ENCODE results near the gene LYRM7. TPM values are rescaled to one million over a fixed set of nuclear protein-coding genes. Genes with fewer than 3 reads are reported as not detected.

Gene LYRM7
- total RNA-seq, 1 experiment from 2014 or later, result 12.1 TPM

DNA sequence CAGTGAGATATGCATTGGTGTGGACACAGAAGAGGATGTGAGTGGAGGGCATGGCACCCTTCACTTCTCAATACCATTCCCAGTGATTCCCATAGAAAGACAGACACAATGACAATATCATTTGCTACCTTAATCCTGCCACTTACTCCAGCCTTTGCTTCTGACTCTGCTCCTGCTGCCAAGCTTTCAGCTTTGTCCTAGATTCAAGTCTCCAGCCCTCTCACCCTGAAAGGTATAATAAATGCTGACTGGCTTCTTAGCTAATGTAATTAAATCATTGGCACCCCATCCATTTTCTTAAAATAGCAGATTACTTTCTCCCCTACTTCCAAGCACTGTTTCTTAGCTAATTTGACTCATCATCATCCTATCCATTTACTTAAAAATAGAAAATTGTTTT lies 52.0 kb downstream of the LYRM7 start:
- Histone ChIP-seq H3K36me3 (ENCODE audit: control insufficient read depth, insufficient read depth, low read length) (no peaks in the 10 kb centered on the region), H3K9me3 (ENCODE audit: control insufficient read depth, insufficient read depth, low read depth, low read length) (no peaks in the 10 kb centered on the region), H3K27ac (ENCODE audit: low read length) (no peak overlapping the region), H3K27me3 (ENCODE audit: control insufficient read depth, insufficient read depth, low read length) (no peaks in the 10 kb centered on the region), H3K4me3 (ENCODE audit: low read depth in 2 of 2, low read length in 2 of 2) (no peak overlapping the region), H3K4me1 (ENCODE audit: control insufficient read depth, insufficient read depth, low read length) (no peaks in the 10 kb centered on the region)
- DNase-seq (ENCODE audit: low read depth, low spot score) (no peak), ATAC-seq (no peak)
- intact Hi-C loops (cut with micrococcal nuclease; ENCODE audit: unreplicated experiment) (no loop called here), in situ Hi-C loops (cut with HindIII; ENCODE audit: low pct_unique_long_range_greater_than_20kb, low sequenced_read_pairs) (no loop called here)
- POLR2A ChIA-PET, result no interaction called here
- BruUV-seq (replicated peaks), result no TSS peak
- CTCF ChIA-PET, result no interaction called here
- TF ChIP-seq TCF7L2 (IDR thresholded peaks at IDR 0.05; ENCODE audit: low read depth, low read length) (no peak), REST (IDR thresholded peaks at IDR 0.05; ENCODE audit: insufficient read depth in 1 of 2, low read depth in 2 of 2, low read length in 1 of 2) (no peak), POLR2AphosphoS5 (IDR thresholded peaks at IDR 0.05; ENCODE audit: low read depth, low read length) (no peak), CTCF (IDR thresholded peaks at IDR 0.05) (no peak), SIN3A (IDR thresholded peaks at IDR 0.05; ENCODE audit: borderline replicate concordance, insufficient read depth, low read depth, low read length) (no peak)

DNA sequence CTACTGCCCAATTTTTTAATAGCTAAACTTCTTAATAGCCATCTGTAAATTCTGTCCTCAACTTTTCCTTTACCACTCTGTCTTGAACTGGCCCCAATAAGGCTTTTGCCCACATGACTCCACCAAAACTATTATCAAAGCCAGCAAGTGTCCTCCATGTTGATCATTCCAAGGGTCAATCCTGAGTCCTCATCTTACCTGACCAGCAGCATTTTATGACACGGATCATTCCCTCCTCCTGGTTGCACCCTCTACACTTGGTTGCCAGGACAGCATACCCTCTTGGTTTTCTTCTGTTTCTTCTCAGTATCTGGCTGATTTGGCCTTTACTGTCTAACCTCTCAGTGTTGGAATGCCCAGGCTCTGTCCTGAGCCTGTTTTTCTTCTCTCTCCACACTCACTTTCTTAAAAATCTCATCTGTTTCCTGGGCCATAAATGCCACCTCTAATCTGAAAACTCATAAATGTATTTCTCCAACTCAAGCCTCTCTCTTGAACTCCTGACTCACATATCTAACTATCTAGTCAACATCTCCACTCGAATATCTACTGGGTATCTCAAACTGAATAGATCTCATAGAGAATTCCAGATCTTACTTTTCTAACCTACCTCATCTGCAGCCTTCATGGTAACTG lies 53.1 kb downstream of the LYRM7 start:
- ATAC-seq (no peak), DNase-seq (ENCODE audit: low read depth, low spot score) (no peak)
- ChIA-PET POLR2A (no interaction called here), CTCF (no interaction called here)
- H3K27me3 ChIP-seq (ENCODE audit: control insufficient read depth, insufficient read depth, low read length), result no peaks in the 10 kb centered on the region
- no peak overlapping the region for H3K4me3 ChIP-seq (ENCODE audit: low read depth in 2 of 2, low read length in 2 of 2)
- no peaks in the 10 kb centered on the region for H3K36me3 ChIP-seq (ENCODE audit: control insufficient read depth, insufficient read depth, low read length)
- no peak for TF ChIP-seq POLR2AphosphoS5 (IDR thresholded peaks at IDR 0.05; ENCODE audit: low read depth, low read length)
- TF ChIP-seq TCF7L2 (IDR thresholded peaks at IDR 0.05; ENCODE audit: low read depth, low read length), result no peak
- TF ChIP-seq REST (IDR thresholded peaks at IDR 0.05; ENCODE audit: insufficient read depth in 1 of 2, low read depth in 2 of 2, low read length in 1 of 2), result no peak
- TF ChIP-seq CTCF (IDR thresholded peaks at IDR 0.05), result no peak
- TF ChIP-seq SIN3A (IDR thresholded peaks at IDR 0.05; ENCODE audit: borderline replicate concordance, insufficient read depth, low read depth, low read length), result no peak
- H3K27ac ChIP-seq (ENCODE audit: low read length), result no peak overlapping the region
- no TSS peak for BruUV-seq (replicated peaks)
- no peaks in the 10 kb centered on the region for H3K9me3 ChIP-seq (ENCODE audit: control insufficient read depth, insufficient read depth, low read depth, low read length)
- in situ Hi-C loops (cut with HindIII; ENCODE audit: low pct_unique_long_range_greater_than_20kb, low sequenced_read_pairs), result no loop called here
- H3K4me1 ChIP-seq (ENCODE audit: control insufficient read depth, insufficient read depth, low read length), result no peaks in the 10 kb centered on the region
- intact Hi-C loops (cut with micrococcal nuclease; ENCODE audit: unreplicated experiment), result no loop called here

Measured in Panc1 (cell line).